GM23338 (cell line): ENCODE data around the gene SLC5A5.

Source experiments
- CREB1 ChIP-seq: fragments of 250-450 bp; sonication (Bioruptor Pico); IDR thresholded peaks from 2 replicates; pipeline ENCODE4 v1.5.0; 2020; ENCODE audit warnings: low read depth, mild to moderate bottlenecking, moderate library complexity
- EZH2 ChIP-seq: fragments of 200-600 bp; sonication (generic); IDR thresholded peaks from one replicate; pipeline ENCODE4 v1.8.0; 2017; ENCODE audit warnings: antibody characterized with exemption, mild to moderate bottlenecking, low read depth; ENCODE audit not compliant: unreplicated experiment
- EZH2phosphoT487 ChIP-seq: fragments of 200-600 bp; sonication (generic); IDR thresholded peaks from one replicate; pipeline ENCODE4 v1.8.1; 2018; ENCODE audit warnings: antibody characterized with exemption; ENCODE audit not compliant: unreplicated experiment
- NANOG ChIP-seq: IDR thresholded peaks from 2 replicates; pipeline ENCODE4 v1.6.1; 2016; ENCODE audit warnings: antibody characterized with exemption, borderline replicate concordance
- POLR2AphosphoS5 ChIP-seq: IDR thresholded peaks from 2 replicates; pipeline ENCODE4 v1.6.1; 2016; ENCODE audit warnings: antibody characterized with exemption, low read depth
- ZNF331 ChIP-seq: fragments of 250-450 bp; sonication (Bioruptor Pico); IDR thresholded peaks from 2 replicates; pipeline ENCODE4 v1.5.0; 2020; ENCODE audit warnings: low read depth, mild to moderate bottlenecking, moderate library complexity
- TF ChIP-seq, protein P1 (sequence below): IDR thresholded peaks from one replicate; pipeline ENCODE4 v1.6.1; 2018; ENCODE audit warnings: antibody characterized with exemption; ENCODE audit not compliant: unreplicated experiment
- TF ChIP-seq, protein P2 (sequence below), 2 experiments: fragments of 200-600 bp in 1 of 2; sonication (generic) in 1 of 2; conservative IDR thresholded peaks; 2 replicates each; pipeline versions ENCODE4 v1.5.1 to v1.6.1; 2016 to 2017; ENCODE audit warnings: antibody characterized with exemption in 2 of 2, low read depth in 2 of 2, mild to moderate bottlenecking in 2 of 2, moderate library complexity in 1 of 2

DNA sequence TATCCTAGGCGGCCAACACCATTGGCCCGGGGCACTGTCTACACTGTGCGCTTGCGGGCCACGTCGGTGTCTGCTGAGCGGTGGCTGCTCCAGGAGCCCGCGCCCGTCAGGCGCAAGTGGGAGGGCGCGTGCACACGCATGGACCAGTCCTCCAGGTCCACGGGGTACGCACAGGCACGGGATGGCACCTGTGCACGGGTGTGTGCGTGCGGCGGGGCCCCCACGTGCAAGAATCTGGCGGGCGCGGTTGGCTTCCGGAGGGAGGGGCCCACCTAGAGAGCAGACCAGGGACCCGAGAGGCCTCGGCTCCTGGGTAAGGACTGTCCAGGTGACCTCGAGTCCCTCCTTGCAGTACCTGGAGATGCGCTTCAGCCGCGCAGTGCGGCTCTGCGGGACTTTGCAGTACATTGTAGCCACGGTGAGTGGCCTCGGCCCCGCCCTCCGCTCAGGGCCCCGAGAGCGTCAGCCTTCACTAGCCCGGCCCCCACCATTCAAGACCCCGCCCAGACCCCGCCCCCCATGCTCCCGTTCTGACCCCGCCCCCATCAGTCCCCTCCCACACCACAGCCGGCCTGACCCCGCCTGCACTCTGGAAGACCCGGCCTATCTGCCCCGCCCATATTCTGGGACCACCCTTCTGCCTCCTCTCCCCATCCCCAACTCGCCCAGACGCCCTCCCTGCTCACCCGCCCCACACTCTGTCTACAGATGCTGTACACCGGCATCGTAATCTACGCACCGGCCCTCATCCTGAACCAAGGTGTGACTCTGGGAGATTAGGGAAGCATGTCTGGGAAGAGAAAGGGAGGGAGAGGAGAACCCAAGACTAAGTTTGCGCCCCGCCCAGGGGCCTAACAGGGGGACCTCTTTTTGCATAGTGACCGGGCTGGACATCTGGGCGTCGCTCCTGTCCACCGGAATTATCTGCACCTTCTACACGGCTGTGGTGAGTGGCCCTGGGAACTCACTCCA is 2.3 kb downstream of the SLC5A5 start:
- peak; percentile 40; the same call in 1 of the 2 replicates for TF ChIP-seq POLR2AphosphoS5
- TF ChIP-seq, protein P1, sequence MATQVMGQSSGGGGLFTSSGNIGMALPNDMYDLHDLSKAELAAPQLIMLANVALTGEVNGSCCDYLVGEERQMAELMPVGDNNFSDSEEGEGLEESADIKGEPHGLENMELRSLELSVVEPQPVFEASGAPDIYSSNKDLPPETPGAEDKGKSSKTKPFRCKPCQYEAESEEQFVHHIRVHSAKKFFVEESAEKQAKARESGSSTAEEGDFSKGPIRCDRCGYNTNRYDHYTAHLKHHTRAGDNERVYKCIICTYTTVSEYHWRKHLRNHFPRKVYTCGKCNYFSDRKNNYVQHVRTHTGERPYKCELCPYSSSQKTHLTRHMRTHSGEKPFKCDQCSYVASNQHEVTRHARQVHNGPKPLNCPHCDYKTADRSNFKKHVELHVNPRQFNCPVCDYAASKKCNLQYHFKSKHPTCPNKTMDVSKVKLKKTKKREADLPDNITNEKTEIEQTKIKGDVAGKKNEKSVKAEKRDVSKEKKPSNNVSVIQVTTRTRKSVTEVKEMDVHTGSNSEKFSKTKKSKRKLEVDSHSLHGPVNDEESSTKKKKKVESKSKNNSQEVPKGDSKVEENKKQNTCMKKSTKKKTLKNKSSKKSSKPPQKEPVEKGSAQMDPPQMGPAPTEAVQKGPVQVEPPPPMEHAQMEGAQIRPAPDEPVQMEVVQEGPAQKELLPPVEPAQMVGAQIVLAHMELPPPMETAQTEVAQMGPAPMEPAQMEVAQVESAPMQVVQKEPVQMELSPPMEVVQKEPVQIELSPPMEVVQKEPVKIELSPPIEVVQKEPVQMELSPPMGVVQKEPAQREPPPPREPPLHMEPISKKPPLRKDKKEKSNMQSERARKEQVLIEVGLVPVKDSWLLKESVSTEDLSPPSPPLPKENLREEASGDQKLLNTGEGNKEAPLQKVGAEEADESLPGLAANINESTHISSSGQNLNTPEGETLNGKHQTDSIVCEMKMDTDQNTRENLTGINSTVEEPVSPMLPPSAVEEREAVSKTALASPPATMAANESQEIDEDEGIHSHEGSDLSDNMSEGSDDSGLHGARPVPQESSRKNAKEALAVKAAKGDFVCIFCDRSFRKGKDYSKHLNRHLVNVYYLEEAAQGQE, result no peak
- no peak for TF ChIP-seq EZH2
- TF ChIP-seq, protein P2, sequence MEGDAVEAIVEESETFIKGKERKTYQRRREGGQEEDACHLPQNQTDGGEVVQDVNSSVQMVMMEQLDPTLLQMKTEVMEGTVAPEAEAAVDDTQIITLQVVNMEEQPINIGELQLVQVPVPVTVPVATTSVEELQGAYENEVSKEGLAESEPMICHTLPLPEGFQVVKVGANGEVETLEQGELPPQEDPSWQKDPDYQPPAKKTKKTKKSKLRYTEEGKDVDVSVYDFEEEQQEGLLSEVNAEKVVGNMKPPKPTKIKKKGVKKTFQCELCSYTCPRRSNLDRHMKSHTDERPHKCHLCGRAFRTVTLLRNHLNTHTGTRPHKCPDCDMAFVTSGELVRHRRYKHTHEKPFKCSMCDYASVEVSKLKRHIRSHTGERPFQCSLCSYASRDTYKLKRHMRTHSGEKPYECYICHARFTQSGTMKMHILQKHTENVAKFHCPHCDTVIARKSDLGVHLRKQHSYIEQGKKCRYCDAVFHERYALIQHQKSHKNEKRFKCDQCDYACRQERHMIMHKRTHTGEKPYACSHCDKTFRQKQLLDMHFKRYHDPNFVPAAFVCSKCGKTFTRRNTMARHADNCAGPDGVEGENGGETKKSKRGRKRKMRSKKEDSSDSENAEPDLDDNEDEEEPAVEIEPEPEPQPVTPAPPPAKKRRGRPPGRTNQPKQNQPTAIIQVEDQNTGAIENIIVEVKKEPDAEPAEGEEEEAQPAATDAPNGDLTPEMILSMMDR (conservative IDR thresholded peaks at IDR 0.05; ENCODE audit: low read depth in 2 of 2), result no peak
- TF ChIP-seq EZH2phosphoT487, result no peak
- TF ChIP-seq ZNF331, result no peak
- no peak for TF ChIP-seq CREB1
- no peak for TF ChIP-seq NANOG
